Caco-2 (cell line): Measurements from ENCODE around the gene KCND3. TPM values are rescaled to one million over a fixed set of nuclear protein-coding genes. Genes with fewer than 3 reads are reported as not detected.

Source experiments
- BruUV-seq: library from RNA; stranded (reverse); fragments of 400-500 nt; replicated peaks from 2 replicates; lab custom pipeline; 2021; lab: Mats Ljungman, UMichigan
- CTCF ChIA-PET: fragments of 300-600 bp; sonication (Branson Sonifier 250); formaldehyde crosslinking; loops from one replicate; lab custom pipeline; 2022; ENCODE audit warnings: antibody characterized with exemption; lab: Charles Lee
- POLR2A ChIA-PET: fragments of 300-600 bp; sonication (Branson Sonifier 250); formaldehyde crosslinking; loops from one replicate; lab custom pipeline; 2022; ENCODE audit warnings: antibody characterized with exemption; lab: Charles Lee
- DNase-seq, 2 experiments: peaks; one replicate each; pipeline versions ENCODE4 v3.0.0 to v3.0.0-alpha.2; 2020 to 2022
- H3K27me3 ChIP-seq: replicated peaks from 2 replicates; pipeline ENCODE4 v1.6.0; 2011; ENCODE audit warnings: low read length; ENCODE audit not compliant: control insufficient read depth, insufficient read depth
- H3K36me3 ChIP-seq: 2 replicates; pipeline ENCODE4 v1.5.1; 2011; ENCODE audit warnings: low read length; ENCODE audit not compliant: control insufficient read depth, insufficient read depth
- H3K4me1 ChIP-seq: fragments of 250-450 bp; sonication (Bioruptor Pico); 2 replicates; pipeline ENCODE4 v1.5.1; 2020; ENCODE audit warnings: mild to moderate bottlenecking
- H3K4me3 ChIP-seq: 2 replicates; pipeline ENCODE4 v1.5.1; 2011; ENCODE audit warnings: low read depth, mild to moderate bottlenecking, control low read depth, low read length
- H3K9me3 ChIP-seq: fragments of 250-450 bp; sonication (Bioruptor Pico); 2 replicates; pipeline ENCODE4 v1.5.1; 2020; ENCODE audit warnings: mild to moderate bottlenecking, moderate library complexity
- H3K27ac Mint-ChIP-seq: one replicate; pipeline ENCODE4 v1.8.0; 2022; ENCODE audit warnings: mixed read lengths; ENCODE audit not compliant: unreplicated experiment
- H3K27me3 Mint-ChIP-seq: one replicate; pipeline ENCODE4 v1.8.0; 2022; ENCODE audit warnings: mixed read lengths; ENCODE audit not compliant: insufficient read depth, unreplicated experiment
- H3K36me3 Mint-ChIP-seq: one replicate; pipeline ENCODE4 v1.8.0; 2022; ENCODE audit warnings: mild to moderate bottlenecking, mixed read lengths; ENCODE audit not compliant: insufficient read depth, unreplicated experiment
- H3K4me1 Mint-ChIP-seq: one replicate; pipeline ENCODE4 v1.8.0; 2022; ENCODE audit warnings: low read depth, mixed read lengths; ENCODE audit not compliant: unreplicated experiment
- H3K4me3 Mint-ChIP-seq: one replicate; pipeline ENCODE4 v1.8.0; 2022; ENCODE audit warnings: mild to moderate bottlenecking, moderate library complexity, mixed read lengths; ENCODE audit not compliant: unreplicated experiment
- H3K9me3 Mint-ChIP-seq: one replicate; pipeline ENCODE4 v1.8.0; 2022; ENCODE audit warnings: mixed read lengths; ENCODE audit not compliant: unreplicated experiment
- intact Hi-C: fragments of 100-400 bp; cut with micrococcal nuclease; formaldehyde crosslinking; loops from one replicate; pipeline ENCODE4 v1.10.0; 2022; ENCODE audit not compliant: unreplicated experiment
- total RNA-seq: library from RNA; stranded (reverse); gene quantifications from 2 replicates; pipeline ENCODE4 v1.2.3, GENCODE V29; 2022
- TF ChIP-seq, protein P1 (sequence below), 2 experiments: fragments of 200-600 bp in 1 of 2; IDR thresholded peaks; 1 replicate in 1 of 2; 2 replicates in 1 of 2; pipeline versions ENCODE4 v1.5.1 to v1.8.0; 2011 to 2022; ENCODE audit warnings: antibody characterized with exemption in 1 of 2, control low read depth in 1 of 2, inconsistent platforms in 1 of 2, low read depth in 1 of 2, low read length in 1 of 2, mild to moderate bottlenecking in 1 of 2, moderate library complexity in 1 of 2; ENCODE audit not compliant: insufficient read depth in 1 of 2, severe bottlenecking in 1 of 2, unreplicated experiment in 1 of 2

Gene KCND3
- total RNA-seq, 1 experiment from 2014 or later = 5.1 TPM

DNA sequence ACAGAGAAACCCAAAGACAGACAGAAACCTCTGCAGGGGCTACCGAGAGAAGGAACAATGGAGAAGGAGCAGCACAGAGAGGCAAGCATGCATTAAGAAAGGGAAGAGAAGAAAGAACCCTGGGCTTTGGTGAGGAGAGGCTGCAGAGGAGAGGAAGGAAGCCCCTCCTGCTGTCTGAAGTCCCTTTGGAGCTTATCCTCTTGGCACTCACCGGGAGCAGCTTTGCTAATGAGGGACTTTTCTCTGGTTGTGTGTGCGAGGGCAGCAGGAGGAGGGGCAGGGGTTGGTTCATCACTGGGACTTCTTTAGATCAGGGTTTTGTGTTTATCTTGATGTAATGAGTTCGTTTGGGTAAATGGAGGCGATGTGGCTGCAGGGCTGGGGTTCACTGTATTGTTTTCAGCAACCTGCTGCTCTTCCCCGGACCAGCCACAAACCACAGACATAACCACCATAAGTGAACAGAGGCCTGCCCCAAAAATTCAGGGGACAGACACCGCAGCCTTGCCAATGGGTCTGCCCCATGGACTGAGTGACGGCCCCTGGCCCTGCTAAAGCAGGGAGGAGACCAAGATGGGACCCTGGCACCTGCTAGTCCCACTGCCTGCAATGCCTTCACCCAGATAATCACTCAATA, 100.6 kb downstream of the KCND3 start:
- Histone ChIP-seq H3K4me3 (no peak overlapping the region), H3K9me3 (no peaks in the 10 kb centered on the region), H3K27me3 (no peaks in the 10 kb centered on the region), H3K36me3 (no peaks in the 10 kb centered on the region), H3K4me1 (0 out of 2 replicates have a peak, but pooled peaks cover 7% of the 10 kb centered on the region)
- Mint-ChIP-seq H3K36me3 (no peaks in the 10 kb centered on the region), H3K9me3 (no peaks in the 10 kb centered on the region), H3K4me1 (peaks cover 18% of the 10 kb centered on the region), H3K4me3 (no peak overlapping the region), H3K27me3 (no peaks in the 10 kb centered on the region), H3K27ac (no peak overlapping the region)
- ChIA-PET POLR2A (no interaction called here), CTCF (no interaction called here)
- DNase-seq = no peak
- TF ChIP-seq, protein P1, sequence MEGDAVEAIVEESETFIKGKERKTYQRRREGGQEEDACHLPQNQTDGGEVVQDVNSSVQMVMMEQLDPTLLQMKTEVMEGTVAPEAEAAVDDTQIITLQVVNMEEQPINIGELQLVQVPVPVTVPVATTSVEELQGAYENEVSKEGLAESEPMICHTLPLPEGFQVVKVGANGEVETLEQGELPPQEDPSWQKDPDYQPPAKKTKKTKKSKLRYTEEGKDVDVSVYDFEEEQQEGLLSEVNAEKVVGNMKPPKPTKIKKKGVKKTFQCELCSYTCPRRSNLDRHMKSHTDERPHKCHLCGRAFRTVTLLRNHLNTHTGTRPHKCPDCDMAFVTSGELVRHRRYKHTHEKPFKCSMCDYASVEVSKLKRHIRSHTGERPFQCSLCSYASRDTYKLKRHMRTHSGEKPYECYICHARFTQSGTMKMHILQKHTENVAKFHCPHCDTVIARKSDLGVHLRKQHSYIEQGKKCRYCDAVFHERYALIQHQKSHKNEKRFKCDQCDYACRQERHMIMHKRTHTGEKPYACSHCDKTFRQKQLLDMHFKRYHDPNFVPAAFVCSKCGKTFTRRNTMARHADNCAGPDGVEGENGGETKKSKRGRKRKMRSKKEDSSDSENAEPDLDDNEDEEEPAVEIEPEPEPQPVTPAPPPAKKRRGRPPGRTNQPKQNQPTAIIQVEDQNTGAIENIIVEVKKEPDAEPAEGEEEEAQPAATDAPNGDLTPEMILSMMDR (IDR thresholded peaks at IDR 0.05; ENCODE audit: insufficient read depth in 1 of 2, low read depth in 1 of 2, low read length in 1 of 2, severe bottlenecking in 1 of 2, unreplicated experiment in 1 of 2) = no peak
- intact Hi-C loops = no loop called here
- BruUV-seq = no TSS peak

DNA sequence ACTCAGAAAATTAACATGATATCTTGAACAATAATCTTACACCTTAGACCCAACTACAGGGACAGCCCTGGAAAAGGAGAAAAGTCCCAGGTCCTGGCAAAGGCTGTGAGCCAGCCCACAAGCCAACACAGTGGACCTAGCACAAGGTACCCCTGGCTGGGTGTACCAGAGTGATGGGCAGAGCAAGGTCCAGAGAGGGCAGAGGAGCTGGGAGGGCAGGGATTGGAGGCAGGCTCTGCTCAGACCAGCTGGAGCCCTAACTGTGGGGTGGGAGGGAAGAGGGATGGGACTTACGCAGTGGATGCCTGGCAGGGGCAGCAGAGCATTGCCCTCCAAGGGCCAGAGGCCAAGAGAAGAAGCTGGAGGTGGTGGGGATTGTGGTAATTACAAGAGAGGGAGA, 101.6 kb downstream of the KCND3 start:
- H3K9me3 ChIP-seq = no peaks in the 10 kb centered on the region
- H3K4me3 Mint-ChIP-seq = no peak overlapping the region
- DNase-seq = no peak
- H3K4me3 ChIP-seq = no peak overlapping the region
- H3K4me1 Mint-ChIP-seq = peaks cover 18% of the 10 kb centered on the region
- intact Hi-C loops = no loop called here
- CTCF ChIA-PET = no interaction called here
- no peaks in the 10 kb centered on the region for H3K9me3 Mint-ChIP-seq
- no peaks in the 10 kb centered on the region for H3K27me3 ChIP-seq
- TF ChIP-seq, protein P1 (IDR thresholded peaks at IDR 0.05; ENCODE audit: insufficient read depth in 1 of 2, low read depth in 1 of 2, low read length in 1 of 2, severe bottlenecking in 1 of 2, unreplicated experiment in 1 of 2) = no peak
- H3K4me1 ChIP-seq = peaks cover 16% of the 10 kb centered on the region
- H3K27me3 Mint-ChIP-seq = no peaks in the 10 kb centered on the region
- H3K36me3 ChIP-seq = no peaks in the 10 kb centered on the region
- no peaks in the 10 kb centered on the region for H3K36me3 Mint-ChIP-seq
- POLR2A ChIA-PET = no interaction called here
- BruUV-seq = no TSS peak
- H3K27ac Mint-ChIP-seq = peak overlapping the region; percentile 49

DNA sequence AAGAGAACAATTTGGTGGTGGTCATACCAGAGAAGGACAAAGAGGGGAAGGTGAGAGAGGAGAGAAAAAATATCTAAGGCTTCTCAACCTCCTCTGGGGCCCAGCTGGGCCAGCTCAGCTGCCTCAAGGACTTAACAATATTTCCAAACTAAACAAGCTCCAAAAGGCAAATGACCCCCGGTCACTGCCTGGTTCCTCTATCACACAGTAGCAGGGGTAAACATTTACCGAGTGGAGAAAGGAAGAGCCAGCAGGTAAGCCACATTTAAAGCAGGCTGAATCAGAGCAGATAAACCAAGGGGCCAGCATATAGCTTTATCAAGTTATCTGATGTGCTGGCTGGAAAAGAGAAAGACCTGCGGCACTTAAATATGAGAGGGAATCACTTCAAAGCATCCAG, 102.1 kb downstream of the KCND3 start:
- Histone ChIP-seq H3K4me1 (peaks cover 20% of the 10 kb centered on the region), H3K36me3 (no peaks in the 10 kb centered on the region), H3K9me3 (no peaks in the 10 kb centered on the region), H3K27me3 (no peaks in the 10 kb centered on the region), H3K4me3 (no peak overlapping the region)
- peak; percentile 22 to 43 for DNase-seq
- ChIA-PET POLR2A (no interaction called here), CTCF (no interaction called here)
- Mint-ChIP-seq H3K36me3 (no peaks in the 10 kb centered on the region), H3K4me3 (no peak overlapping the region), H3K27ac (peak overlapping the region; percentile 69), H3K27me3 (no peaks in the 10 kb centered on the region), H3K9me3 (no peaks in the 10 kb centered on the region), H3K4me1 (peaks cover 18% of the 10 kb centered on the region)
- intact Hi-C loops = no loop called here
- BruUV-seq = no TSS peak
- TF ChIP-seq, protein P1 (IDR thresholded peaks at IDR 0.05; ENCODE audit: insufficient read depth in 1 of 2, low read depth in 1 of 2, low read length in 1 of 2, severe bottlenecking in 1 of 2, unreplicated experiment in 1 of 2) = no peak
